Memory B cell (primary cell): ENCODE data around the gene HERC2.
"Not testable (repeated sequence)": the region's sequence is repeated elsewhere in the genome, so short reads cannot be mapped to it uniquely, and the experiment has no call there.

Experiments used
- ATAC-seq: fragments of 150-1000 bp; cut with Tn5 transposase; 2 replicates; pipeline ENCODE4 v1.10.0; 2021; ENCODE audit warnings: low read depth, mild to moderate bottlenecking, moderate library complexity
- DNase-seq, 2 donors: peaks; one replicate each; pipeline ENCODE4 v3.0.0; 2022; ENCODE audit warnings: low spot score in 2 of 2
- H3K27ac Mint-ChIP-seq: one replicate; pipeline ENCODE4 v1.8.0; 2022; ENCODE audit warnings: mild to moderate bottlenecking, moderate library complexity, mixed read lengths
- H3K27me3 Mint-ChIP-seq: one replicate; pipeline ENCODE4 v1.8.0; 2022; ENCODE audit warnings: mixed read lengths
- H3K36me3 Mint-ChIP-seq: one replicate; pipeline ENCODE4 v1.8.0; 2022; ENCODE audit warnings: mild to moderate bottlenecking, mixed read lengths
- H3K4me1 Mint-ChIP-seq: one replicate; pipeline ENCODE4 v1.8.0; 2022; ENCODE audit warnings: mixed read lengths
- H3K4me3 Mint-ChIP-seq: one replicate; pipeline ENCODE4 v1.8.0; 2022; ENCODE audit warnings: mild to moderate bottlenecking, moderate library complexity, mixed read lengths
- H3K9me3 Mint-ChIP-seq: one replicate; pipeline ENCODE4 v1.8.0; 2022; ENCODE audit warnings: mixed read lengths

The HERC2 gene

DNA sequence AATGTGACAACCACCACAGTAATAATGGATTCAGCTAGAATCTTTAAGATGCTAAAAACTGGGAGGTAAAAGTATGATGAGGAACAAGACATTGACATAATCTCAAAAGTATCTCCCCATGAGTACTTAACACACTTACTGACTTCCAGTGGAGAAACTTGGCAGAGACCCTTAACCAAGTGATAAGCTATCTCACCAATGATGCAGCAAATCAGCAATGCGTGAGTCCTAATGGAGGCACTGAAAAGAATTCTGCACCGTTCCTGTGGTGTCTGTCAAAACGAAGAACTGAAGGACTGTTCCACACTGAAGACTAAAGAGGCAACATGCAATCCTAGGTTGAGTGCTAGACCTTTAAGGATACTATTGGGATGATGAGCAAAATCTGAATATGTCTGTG is 154.9 kb downstream of the HERC2 start:
- no peaks in the 10 kb centered on the region for H3K9me3 Mint-ChIP-seq
- no peaks in the 10 kb centered on the region for H3K4me1 Mint-ChIP-seq
- ATAC-seq (no peak), DNase-seq (no peak)
- no peak overlapping the region for H3K4me3 Mint-ChIP-seq
- no peak overlapping the region for H3K27ac Mint-ChIP-seq
- H3K36me3 Mint-ChIP-seq, result peaks cover 62% of the 10 kb centered on the region
- H3K27me3 Mint-ChIP-seq, result no peaks in the 10 kb centered on the region

- peaks cover 60% of the 10 kb centered on the region for H3K36me3 Mint-ChIP-seq
- H3K27me3 Mint-ChIP-seq, result no peaks in the 10 kb centered on the region
Measured at GRCh38 chr15:28165791-28166190, 156.2 kb downstream of the HERC2 start.

DNA sequence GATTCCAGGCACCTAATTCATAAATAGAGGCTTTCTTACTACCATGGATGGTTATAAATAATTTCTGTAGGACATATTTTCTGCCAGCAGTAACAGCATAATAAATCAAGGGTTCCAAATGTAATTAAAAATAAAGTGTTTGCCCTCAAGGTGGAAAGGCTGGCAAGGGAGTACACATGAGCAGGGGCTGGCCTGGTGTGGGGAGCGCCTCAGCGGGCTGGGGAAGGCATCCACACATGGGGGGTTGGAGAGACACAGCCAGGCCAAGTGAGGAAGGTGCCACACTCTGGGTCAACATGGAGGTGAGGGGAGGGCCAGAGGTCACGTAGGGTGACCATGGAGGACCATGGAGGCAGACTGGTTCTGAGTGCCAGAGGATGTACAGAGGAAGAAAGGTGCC is 157.1 kb downstream of the HERC2 start:
- Mint-ChIP-seq H3K4me1 (no peaks in the 10 kb centered on the region), H3K9me3 (no peaks in the 10 kb centered on the region), H3K36me3 (peaks cover 57% of the 10 kb centered on the region), H3K27me3 (no peaks in the 10 kb centered on the region), H3K4me3 (no peak overlapping the region), H3K27ac (no peak overlapping the region)
- no peak for ATAC-seq
- no peak for DNase-seq

More at GRCh38 chr15:28165791-28166190, 156.2 kb downstream of the HERC2 start:
- no peak overlapping the region for H3K4me3 Mint-ChIP-seq
- no peak for ATAC-seq
- no peaks in the 10 kb centered on the region for H3K4me1 Mint-ChIP-seq
- no peaks in the 10 kb centered on the region for H3K9me3 Mint-ChIP-seq
- no peak overlapping the region for H3K27ac Mint-ChIP-seq
- no peak for DNase-seq

DNA sequence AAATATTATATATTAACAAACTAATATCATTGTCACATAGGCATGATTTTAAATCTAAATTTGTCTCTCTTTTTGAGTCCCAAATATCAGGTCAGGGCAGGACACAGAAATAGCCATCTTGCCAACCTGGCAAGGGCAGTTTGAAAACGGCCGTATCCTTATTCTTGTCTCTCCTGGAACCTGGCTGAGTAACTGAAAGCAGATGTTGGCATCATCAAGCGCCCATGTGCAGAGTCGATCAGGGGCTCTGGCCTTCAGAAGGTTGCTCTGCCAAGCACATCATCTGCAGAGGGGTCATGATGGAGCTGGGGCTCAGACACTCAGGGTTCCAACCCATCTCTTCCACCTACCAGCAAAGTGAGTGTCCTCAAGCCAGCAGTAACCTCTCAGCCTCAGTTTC is 167.7 kb downstream of the HERC2 start:
- H3K27ac Mint-ChIP-seq, result no peak overlapping the region

GRCh38 chr15:28153492-28154119 is 168.4 kb downstream of the HERC2 start:
- no peak overlapping the region for H3K4me3 Mint-ChIP-seq
- no peaks in the 10 kb centered on the region for H3K27me3 Mint-ChIP-seq
- no peak for ATAC-seq
- no peaks in the 10 kb centered on the region for H3K4me1 Mint-ChIP-seq
- H3K27ac Mint-ChIP-seq, result peak overlapping the region; percentile 38
- H3K36me3 Mint-ChIP-seq, result peaks cover 29% of the 10 kb centered on the region
- H3K9me3 Mint-ChIP-seq, result peaks cover 23% of the 10 kb centered on the region
- no peak for DNase-seq

More for the DNA sequence above, 167.7 kb downstream of the HERC2 start:
- Mint-ChIP-seq H3K9me3 (peaks cover 18% of the 10 kb centered on the region), H3K4me3 (no peak overlapping the region), H3K27me3 (no peaks in the 10 kb centered on the region), H3K36me3 (peaks cover 24% of the 10 kb centered on the region), H3K4me1 (no peaks in the 10 kb centered on the region)
- DNase-seq (no peak), ATAC-seq (no peak)

GRCh38 chr15:28152538-28152923 is 169.4 kb downstream of the HERC2 start:
- not testable (repeated sequence) for H3K4me1 Mint-ChIP-seq, H3K27me3 Mint-ChIP-seq, DNase-seq, H3K4me3 Mint-ChIP-seq, ATAC-seq
- Mint-ChIP-seq H3K36me3 (peaks cover 35% of the 10 kb centered on the region), H3K27ac (peak overlapping the region; percentile 55), H3K9me3 (peaks cover 21% of the 10 kb centered on the region)

GRCh38 chr15:28151864-28152537 is 170.0 kb downstream of the HERC2 start:
- peaks cover 35% of the 10 kb centered on the region for H3K36me3 Mint-ChIP-seq
- peaks cover 21% of the 10 kb centered on the region for H3K9me3 Mint-ChIP-seq
- not testable (repeated sequence) for H3K4me3 Mint-ChIP-seq, DNase-seq, H3K4me1 Mint-ChIP-seq, ATAC-seq, H3K27me3 Mint-ChIP-seq, H3K27ac Mint-ChIP-seq

GRCh38 chr15:28147801-28148200 is 174.2 kb downstream of the HERC2 start:
- H3K9me3 Mint-ChIP-seq, result peaks cover 20% of the 10 kb centered on the region
- H3K27ac Mint-ChIP-seq, result no peak overlapping the region
- H3K27me3 Mint-ChIP-seq, result no peaks in the 10 kb centered on the region
- H3K36me3 Mint-ChIP-seq, result peaks cover 54% of the 10 kb centered on the region
- ATAC-seq (no peak), DNase-seq (no peak)
- H3K4me3 Mint-ChIP-seq, result no peak overlapping the region
- no peaks in the 10 kb centered on the region for H3K4me1 Mint-ChIP-seq

GRCh38 chr15:28145419-28145818 is 176.6 kb downstream of the HERC2 start:
- Mint-ChIP-seq H3K36me3 (peaks cover 56% of the 10 kb centered on the region), H3K9me3 (peaks cover 17% of the 10 kb centered on the region)
- ATAC-seq, H3K27me3 Mint-ChIP-seq, H3K4me1 Mint-ChIP-seq, H3K4me3 Mint-ChIP-seq, DNase-seq, H3K27ac Mint-ChIP-seq: not testable (repeated sequence)

DNA sequence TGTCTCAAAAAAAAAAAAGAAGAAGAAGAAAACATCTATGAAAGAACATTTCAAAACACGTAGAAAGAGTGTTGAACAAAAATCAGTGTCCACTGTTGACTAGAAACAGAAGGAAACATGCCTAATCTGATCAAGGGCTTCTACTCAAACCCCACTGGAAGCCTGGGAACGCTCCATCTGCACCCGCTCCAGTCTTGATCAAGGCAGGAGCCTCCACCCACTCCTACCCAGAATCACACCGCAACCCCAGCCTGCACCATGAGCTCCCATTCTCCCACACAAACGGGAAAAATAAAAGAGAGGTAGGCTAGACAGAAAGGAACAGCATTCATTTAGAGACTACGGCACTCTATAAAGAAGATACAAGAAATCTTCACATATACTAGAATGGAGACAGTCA is 181.9 kb downstream of the HERC2 start:
- DNase-seq (no peak), ATAC-seq (no peak)
- Mint-ChIP-seq H3K27ac (no peak overlapping the region), H3K4me3 (no peak overlapping the region), H3K9me3 (no peaks in the 10 kb centered on the region), H3K4me1 (peaks cover 8% of the 10 kb centered on the region), H3K36me3 (peaks cover 41% of the 10 kb centered on the region), H3K27me3 (no peaks in the 10 kb centered on the region)

GRCh38 chr15:28137408-28138039 is 184.5 kb downstream of the HERC2 start:
- H3K27ac Mint-ChIP-seq, ATAC-seq, H3K9me3 Mint-ChIP-seq, DNase-seq, H3K27me3 Mint-ChIP-seq, H3K4me1 Mint-ChIP-seq, H3K4me3 Mint-ChIP-seq: not testable (repeated sequence)
- H3K36me3 Mint-ChIP-seq, result peaks cover 36% of the 10 kb centered on the region

DNA sequence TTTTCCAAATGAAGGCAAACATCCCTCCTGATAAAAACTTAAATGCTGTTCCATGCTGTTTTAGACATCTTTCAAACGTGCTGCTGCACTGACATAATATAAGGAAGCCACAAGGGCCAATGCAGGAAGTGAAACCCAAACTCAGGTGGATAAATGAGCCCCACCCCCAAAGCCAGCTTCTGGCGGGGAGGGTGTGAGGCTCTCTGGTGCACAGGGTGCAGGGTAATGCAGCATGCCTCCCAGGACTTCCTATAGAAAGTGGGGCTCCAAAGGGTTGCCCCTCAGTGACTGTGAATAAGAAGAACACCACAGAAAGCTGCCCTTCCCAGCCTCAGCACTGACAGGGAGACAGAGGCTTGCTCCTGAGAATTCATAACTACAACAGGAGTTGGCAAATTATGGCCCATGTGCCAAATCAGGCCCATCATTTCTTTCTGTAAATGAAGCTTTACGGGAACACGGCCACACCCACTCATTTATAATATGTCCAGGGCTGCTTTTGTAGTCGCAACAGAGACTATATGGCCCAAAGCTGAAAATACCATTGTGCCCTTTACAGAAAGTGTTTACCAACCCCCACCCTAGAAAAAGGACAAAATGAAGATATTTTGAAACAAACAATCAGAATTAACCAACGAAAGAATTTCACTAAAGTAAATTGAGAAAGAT is 185.6 kb downstream of the HERC2 start:
- not testable (repeated sequence) for H3K4me3 Mint-ChIP-seq, H3K27me3 Mint-ChIP-seq, H3K4me1 Mint-ChIP-seq, H3K9me3 Mint-ChIP-seq, H3K27ac Mint-ChIP-seq
- peaks cover 30% of the 10 kb centered on the region for H3K36me3 Mint-ChIP-seq
- peak in 1 of 2 donors; percentile 24 for DNase-seq
- peak; percentile 100 for ATAC-seq

DNA sequence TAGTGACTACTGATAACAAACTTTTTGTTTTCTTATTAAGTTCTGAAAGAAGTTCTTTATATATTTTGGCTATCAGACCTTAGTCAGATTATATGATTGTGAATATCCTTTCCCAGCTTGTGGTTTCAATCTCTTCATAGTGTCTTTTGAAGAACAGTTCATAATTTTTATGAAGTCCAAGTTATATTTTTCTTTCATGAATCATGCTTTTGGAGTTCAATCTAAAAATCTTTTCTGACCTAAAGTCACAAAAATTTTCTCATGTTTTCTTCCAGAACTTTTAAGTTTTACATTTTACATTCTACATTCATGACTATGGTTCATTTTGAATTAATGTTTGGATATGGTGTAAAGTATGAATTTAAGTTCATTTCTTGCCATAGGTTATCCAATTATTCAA is 188.7 kb downstream of the HERC2 start:
- H3K27me3 Mint-ChIP-seq, result no peaks in the 10 kb centered on the region
- peaks cover 18% of the 10 kb centered on the region for H3K36me3 Mint-ChIP-seq
- peak overlapping the region; percentile 51 for H3K27ac Mint-ChIP-seq
- no peak overlapping the region for H3K4me3 Mint-ChIP-seq
- H3K4me1 Mint-ChIP-seq, result peaks cover 7% of the 10 kb centered on the region
- ATAC-seq (no peak), DNase-seq (no peak)
- no peaks in the 10 kb centered on the region for H3K9me3 Mint-ChIP-seq
